Endothelial cell of umbilical vein (primary cell): ENCODE results near the gene TPH1. TPM values are rescaled to one million over a fixed set of nuclear protein-coding genes. Genes with fewer than 3 reads are reported as not detected.

Source experiments
- BruUV-seq: library from RNA; stranded (reverse); fragments of 400-500 nt; replicated peaks from 2 replicates; lab custom pipeline; 2021; lab: Mats Ljungman, UMichigan
- CTCF ChIA-PET: fragments of 300-600, 350-600 bp; sonication (Branson Sonifier 250); formaldehyde crosslinking; loops from one replicate; lab custom pipeline; 2021; ENCODE audit warnings: antibody characterized with exemption, inconsistent platforms; lab: Charles Lee
- POLR2A ChIA-PET: fragments of 300-600, 350-600 bp; sonication (Branson Sonifier 250); formaldehyde crosslinking; loops from one replicate; lab custom pipeline; 2021; ENCODE audit warnings: antibody characterized with exemption, inconsistent platforms; lab: Charles Lee
- DNase-seq: peaks from one replicate; pipeline ENCODE4 v3.0.0-alpha.2; 2011; ENCODE audit warnings: low read depth, low spot score
- FAIRE-seq: peaks from 2 replicates; lab custom pipeline; 2011; peaks lifted over from hg19 to GRCh38; lab: Jason Lieb, UNC
- H2AFZ ChIP-seq: 2 replicates; pipeline ENCODE4 v1.6.0; 2012; ENCODE audit warnings: low read depth, low read length, control low read depth, inconsistent platforms
- H3K27ac ChIP-seq: 2 replicates; pipeline ENCODE4 v1.5.1; 2011; ENCODE audit warnings: low read depth, mild to moderate bottlenecking, control low read depth, low read length, moderate library complexity; ENCODE audit not compliant: insufficient read depth
- H3K27me3 ChIP-seq, 2 experiments: 2 replicates each; pipeline versions ENCODE4 v1.6.0 to v1.6.1; 2011; ENCODE audit warnings: low read length in 2 of 2, mixed read lengths in 1 of 2; ENCODE audit not compliant: control insufficient read depth in 2 of 2, insufficient read depth in 2 of 2
- H3K36me3 ChIP-seq, 2 experiments: 2 replicates in 1 of 2; 3 replicates in 1 of 2; pipeline ENCODE4 v1.5.1; 2011; ENCODE audit warnings: low read length in 2 of 2, mild to moderate bottlenecking in 1 of 2, moderate library complexity in 1 of 2; ENCODE audit not compliant: control insufficient read depth in 2 of 2, insufficient read depth in 2 of 2; ENCODE audit errors: extremely low read depth in 1 of 2
- H3K4me1 ChIP-seq: 3 replicates; pipeline ENCODE4 v1.5.1; 2011; ENCODE audit warnings: mild to moderate bottlenecking, low read length; ENCODE audit not compliant: control insufficient read depth, insufficient read depth; ENCODE audit errors: extremely low read depth
- H3K4me2 ChIP-seq: 2 replicates; pipeline ENCODE4 v1.6.1; 2011; ENCODE audit warnings: low read length, control low read depth, mixed read lengths; ENCODE audit not compliant: insufficient read depth
- H3K4me3 ChIP-seq, 3 experiments: fragments of 200-600 bp in 1 of 3; sonication (generic), shearing (Covaris generic) in 1 of 3; replicated peaks in 1 of 3; 2 replicates each; pipeline ENCODE4 v1.5.1; 2011 to 2016; ENCODE audit warnings: control low read depth in 3 of 3, low read length in 3 of 3, mild to moderate bottlenecking in 2 of 3, inconsistent platforms in 1 of 3, low read depth in 1 of 3, moderate library complexity in 1 of 3; ENCODE audit not compliant: insufficient read depth in 1 of 3
- H3K79me2 ChIP-seq: 2 replicates; pipeline ENCODE4 v1.6.0; 2012; ENCODE audit warnings: low read length, inconsistent platforms; ENCODE audit not compliant: control insufficient read depth, insufficient read depth
- H3K9ac ChIP-seq: replicated peaks from 2 replicates; pipeline ENCODE3; 2011; ENCODE audit warnings: low read length, control low read depth; ENCODE audit not compliant: insufficient read depth; ENCODE audit errors: extremely low read depth
- H3K9me1 ChIP-seq: replicated peaks from 3 replicates; pipeline ENCODE4 v1.6.0; 2011; ENCODE audit warnings: mild to moderate bottlenecking, low read length; ENCODE audit not compliant: control insufficient read depth, insufficient read depth; ENCODE audit errors: extremely low read depth
- H3K9me3 ChIP-seq: replicated peaks from 2 replicates; pipeline ENCODE4 v1.5.1; 2012; ENCODE audit warnings: low read length, inconsistent platforms; ENCODE audit not compliant: control insufficient read depth, insufficient read depth
- H4K20me1 ChIP-seq: replicated peaks from 2 replicates; pipeline ENCODE3; 2011; ENCODE audit warnings: mild to moderate bottlenecking, low read length; ENCODE audit not compliant: control insufficient read depth, insufficient read depth; ENCODE audit errors: extremely low read depth
- EZH2 ChIP-seq: IDR thresholded peaks from 2 replicates; pipeline ENCODE4 v1.6.1; 2012; ENCODE audit warnings: borderline replicate concordance, low read depth, mild to moderate bottlenecking, moderate library complexity, low read length, inconsistent platforms; ENCODE audit not compliant: severe bottlenecking
- FOS ChIP-seq: IDR thresholded peaks from 2 replicates; pipeline ENCODE4 v1.6.1; 2011; ENCODE audit warnings: mild to moderate bottlenecking, low read length, moderate library complexity, borderline replicate concordance; ENCODE audit not compliant: insufficient read depth
- GATA2 ChIP-seq: IDR thresholded peaks from 2 replicates; pipeline ENCODE4 v1.7.0; 2011; ENCODE audit warnings: low read depth, mild to moderate bottlenecking, moderate library complexity, mixed read lengths, low read length; ENCODE audit not compliant: insufficient read length, insufficient read depth
- JUN ChIP-seq: IDR thresholded peaks from 2 replicates; pipeline ENCODE4 v1.6.1; 2011; ENCODE audit warnings: borderline replicate concordance, low read depth; ENCODE audit not compliant: insufficient read length, insufficient read depth
- MYC ChIP-seq: IDR thresholded peaks from one replicate; pipeline ENCODE4 v1.6.1; 2011; ENCODE audit warnings: mild to moderate bottlenecking, low read depth, low read length
- POLR2A ChIP-seq: IDR thresholded peaks from 2 replicates; pipeline ENCODE4 v1.6.1; 2012; ENCODE audit warnings: low read depth, mild to moderate bottlenecking, control low read depth, low read length
- POLR2AphosphoS5 ChIP-seq: IDR thresholded peaks from 2 replicates; pipeline ENCODE4 v1.6.1; 2012; ENCODE audit warnings: low read depth, mild to moderate bottlenecking, control low read depth, low read length, moderate library complexity; ENCODE audit not compliant: insufficient read depth
- dilution Hi-C: fragments of 300-500 bp; cut with MboI; formaldehyde crosslinking; loops from one replicate; pipeline ENCODE4 v1.15.0; 2019; ENCODE audit warnings: low sequenced_read_pairs; ENCODE audit not compliant: extremely low pct_ligation_motif_present
- intact Hi-C: fragments of 100-400 bp; cut with micrococcal nuclease; formaldehyde crosslinking; loops from one replicate; pipeline ENCODE4 v1.10.0; 2022
- polyA plus RNA-seq, 4 experiments: library from polyadenylated mRNA; depleted of rRNA in 3 of 4; stranded (reverse) in 3 of 4; unstranded in 1 of 4; fragments of >200 nt; gene quantifications; 2 replicates each; pipeline versions ENCODE4 v1.2.1 to v1.2.3, GENCODE V29; 2011 to 2012; ENCODE audit warnings: missing spikeins in 1 of 4
- total RNA-seq: library from RNA; stranded (reverse); gene quantifications from 2 replicates; pipeline ENCODE4 v1.2.3, GENCODE V29; 2021
- TF ChIP-seq, protein P1 (sequence below): IDR thresholded peaks from 2 replicates; pipeline ENCODE4 v1.6.1; 2011; ENCODE audit not compliant: insufficient read depth, insufficient read length
- TF ChIP-seq, protein P2 (sequence below), 2 donors: IDR thresholded peaks; 1 replicate in 1 of 2; 2 replicates in 1 of 2; pipeline ENCODE4 v1.5.1; 2011; ENCODE audit warnings: low read length in 2 of 2, mild to moderate bottlenecking in 2 of 2, moderate library complexity in 2 of 2, control low read depth in 1 of 2, inconsistent platforms in 1 of 2, low read depth in 1 of 2; ENCODE audit not compliant: insufficient read depth in 1 of 2; ENCODE audit errors: extremely low read depth in 1 of 2

Gene TPH1
- total and polyA plus RNA-seq, 2 donors (not counting 3 experiments of a cell fraction or from before 2014, with no cell fraction given) = 0.07 TPM

DNA sequence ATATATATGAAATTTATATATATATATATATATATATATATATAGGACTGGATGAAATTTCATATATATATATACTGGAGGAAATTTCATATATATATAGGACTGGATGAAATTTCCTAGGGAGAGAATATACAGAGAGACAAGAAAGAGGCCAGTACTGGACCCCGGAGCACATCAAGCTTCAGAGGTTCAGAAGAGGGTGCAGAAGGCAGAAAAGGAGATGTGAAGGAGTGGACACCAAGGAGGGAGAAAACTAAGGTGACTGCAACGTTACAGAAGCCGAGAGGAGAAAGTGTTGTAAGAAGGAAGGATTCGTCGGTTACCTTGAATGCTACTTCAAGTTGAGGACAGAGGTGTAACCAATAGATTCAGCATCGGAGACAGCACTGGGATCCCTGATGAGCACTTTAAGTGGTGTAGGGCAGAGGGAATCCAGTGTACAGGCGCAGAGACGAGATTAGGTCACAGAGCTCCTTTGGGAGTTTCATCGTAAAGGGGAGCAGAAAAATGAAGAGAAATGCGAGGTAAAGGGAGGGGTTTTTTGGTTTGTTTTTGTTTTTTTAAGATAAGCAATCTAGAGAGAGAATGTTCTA lies 8.5 kb upstream of the TPH1 start:
- Histone ChIP-seq H3K27ac (no peak overlapping the region), H3K79me2 (no peaks in the 10 kb centered on the region), H3K9ac (no peak overlapping the region), H4K20me1 (no peaks in the 10 kb centered on the region), H3K4me2 (no peak overlapping the region), H3K27me3 (peaks cover 0 to 6% of the 10 kb centered on the region in 2 experiments), H3K9me3 (no peaks in the 10 kb centered on the region), H3K9me1 (no peaks in the 10 kb centered on the region), H3K4me3 (no peak overlapping the region), H3K36me3 (no peaks in the 10 kb centered on the region), H3K4me1 (no peaks in the 10 kb centered on the region), H2AFZ (no peak overlapping the region)
- dilution Hi-C loops (no loop called here), intact Hi-C loops (no loop called here)
- no peak for FAIRE-seq
- no peak for TF ChIP-seq MYC
- TF ChIP-seq, protein P1, sequence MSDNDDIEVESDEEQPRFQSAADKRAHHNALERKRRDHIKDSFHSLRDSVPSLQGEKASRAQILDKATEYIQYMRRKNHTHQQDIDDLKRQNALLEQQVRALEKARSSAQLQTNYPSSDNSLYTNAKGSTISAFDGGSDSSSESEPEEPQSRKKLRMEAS = no peak
- TF ChIP-seq, protein P2, sequence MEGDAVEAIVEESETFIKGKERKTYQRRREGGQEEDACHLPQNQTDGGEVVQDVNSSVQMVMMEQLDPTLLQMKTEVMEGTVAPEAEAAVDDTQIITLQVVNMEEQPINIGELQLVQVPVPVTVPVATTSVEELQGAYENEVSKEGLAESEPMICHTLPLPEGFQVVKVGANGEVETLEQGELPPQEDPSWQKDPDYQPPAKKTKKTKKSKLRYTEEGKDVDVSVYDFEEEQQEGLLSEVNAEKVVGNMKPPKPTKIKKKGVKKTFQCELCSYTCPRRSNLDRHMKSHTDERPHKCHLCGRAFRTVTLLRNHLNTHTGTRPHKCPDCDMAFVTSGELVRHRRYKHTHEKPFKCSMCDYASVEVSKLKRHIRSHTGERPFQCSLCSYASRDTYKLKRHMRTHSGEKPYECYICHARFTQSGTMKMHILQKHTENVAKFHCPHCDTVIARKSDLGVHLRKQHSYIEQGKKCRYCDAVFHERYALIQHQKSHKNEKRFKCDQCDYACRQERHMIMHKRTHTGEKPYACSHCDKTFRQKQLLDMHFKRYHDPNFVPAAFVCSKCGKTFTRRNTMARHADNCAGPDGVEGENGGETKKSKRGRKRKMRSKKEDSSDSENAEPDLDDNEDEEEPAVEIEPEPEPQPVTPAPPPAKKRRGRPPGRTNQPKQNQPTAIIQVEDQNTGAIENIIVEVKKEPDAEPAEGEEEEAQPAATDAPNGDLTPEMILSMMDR (IDR thresholded peaks at IDR 0.05; ENCODE audit: extremely low read depth in 1 of 2, insufficient read depth in 1 of 2, low read depth in 1 of 2, low read length in 2 of 2) = no peak
- no peak for TF ChIP-seq JUN
- no peak for TF ChIP-seq POLR2A
- TF ChIP-seq EZH2 = no peak
- TF ChIP-seq POLR2AphosphoS5 = no peak
- TF ChIP-seq FOS = no peak
- no peak for TF ChIP-seq GATA2
- POLR2A ChIA-PET = no interaction called here
- DNase-seq = no peak
- CTCF ChIA-PET = no interaction called here
- BruUV-seq = no TSS peak
